Activated CD8-positive, alpha-beta memory T cell treated with anti-CD3 and anti-CD28 coated beads, Interleukin-2, amount 50 U/mL, for 48 hours (primary cell): ENCODE results near the gene KLRF1.
"Not testable (repeated sequence)": the region's sequence is repeated elsewhere in the genome, so short reads cannot be mapped to it uniquely, and the experiment has no call there.

ENCODE experiments used
- DNase-seq: peaks from one replicate; pipeline ENCODE4 v3.0.0-alpha.2; 2020

The KLRF1 gene

DNA sequence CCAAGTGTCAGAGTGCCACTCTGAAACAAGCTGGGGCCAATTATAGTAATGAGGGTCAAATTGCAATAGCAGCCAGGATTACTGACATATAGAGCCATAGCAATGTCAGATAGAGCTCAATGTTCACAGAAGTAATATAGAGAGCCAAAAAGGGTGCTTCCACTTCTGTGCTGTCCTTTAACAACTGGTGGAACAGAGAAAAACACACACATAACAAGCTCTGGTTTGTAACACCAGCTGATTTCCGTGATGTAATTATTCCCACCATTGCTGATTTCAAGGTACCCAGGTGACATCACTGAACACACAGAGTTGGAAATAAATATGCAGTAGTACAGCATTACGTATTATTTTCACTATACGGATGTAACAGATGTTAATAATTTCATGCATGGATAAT is 44.9 kb downstream of the KLRF1 start:
- DNase-seq: no peak

DNA sequence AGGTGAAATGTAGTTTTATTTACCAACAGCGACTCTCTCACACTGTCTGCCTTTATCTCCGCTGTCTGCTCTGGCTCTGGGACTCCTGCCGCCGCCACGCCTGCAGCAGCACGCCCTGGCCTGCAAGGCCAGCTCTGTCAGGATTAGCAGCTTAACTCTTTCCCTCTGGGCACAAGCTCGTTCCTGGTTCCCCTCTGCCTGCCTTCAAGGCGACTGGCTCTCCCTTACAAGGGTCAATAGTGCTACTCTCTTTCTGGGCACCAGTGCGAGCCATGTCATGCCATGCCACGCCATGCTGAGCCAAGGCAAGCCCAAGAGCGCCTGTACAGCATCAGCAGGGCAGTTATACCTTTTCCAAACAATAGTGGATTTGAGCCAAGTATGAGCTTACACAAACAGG is 45.5 kb downstream of the KLRF1 start:
- no peak for DNase-seq

DNA sequence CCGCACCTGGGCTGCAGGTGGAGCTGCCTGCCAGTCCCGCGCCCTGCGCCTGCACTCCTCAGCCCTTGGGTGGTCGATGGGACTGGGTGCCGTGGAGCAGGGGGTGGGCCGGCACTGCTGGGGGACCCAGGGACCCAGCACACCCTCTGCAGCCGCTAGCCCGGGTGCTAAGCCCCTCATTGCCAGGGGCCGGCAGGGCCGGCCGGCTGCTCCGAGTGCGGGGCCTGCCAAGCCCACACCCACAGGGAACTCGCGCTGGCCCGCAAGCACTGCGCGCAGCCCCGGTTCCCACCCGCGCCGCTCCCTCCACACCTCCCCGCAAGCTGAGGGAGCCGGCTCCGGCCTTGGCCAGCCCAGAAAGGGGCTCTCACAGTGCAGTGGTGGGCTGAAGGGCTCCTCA is 48.8 kb downstream of the KLRF1 start:
- DNase-seq: not testable (repeated sequence)

DNA sequence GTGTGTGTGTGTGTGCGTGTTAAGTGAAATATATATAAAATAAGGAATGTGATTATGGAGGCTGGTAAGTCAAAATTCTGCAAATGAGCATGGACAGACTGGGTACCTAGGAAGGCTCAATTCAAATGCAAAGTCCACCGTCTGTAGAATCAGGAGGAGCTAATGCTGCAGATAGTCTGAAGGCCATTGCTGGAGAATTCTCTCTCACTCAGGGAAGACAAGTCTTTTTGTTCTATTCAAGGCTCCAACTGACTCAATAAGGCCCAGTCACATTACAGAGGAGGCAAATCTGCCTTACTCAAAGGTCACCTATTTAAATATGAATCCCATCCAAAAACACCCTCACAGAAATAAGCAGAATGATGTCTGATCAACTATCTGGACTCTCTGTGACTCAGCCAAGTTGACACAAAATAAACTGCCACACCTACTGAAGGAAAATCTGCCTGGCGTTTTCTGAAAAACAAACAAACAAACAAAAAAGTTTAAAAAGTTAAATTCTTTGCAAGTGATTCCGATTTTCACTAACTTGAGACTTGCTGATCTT is 53.3 kb downstream of the KLRF1 start:
- DNase-seq: no peak

DNA sequence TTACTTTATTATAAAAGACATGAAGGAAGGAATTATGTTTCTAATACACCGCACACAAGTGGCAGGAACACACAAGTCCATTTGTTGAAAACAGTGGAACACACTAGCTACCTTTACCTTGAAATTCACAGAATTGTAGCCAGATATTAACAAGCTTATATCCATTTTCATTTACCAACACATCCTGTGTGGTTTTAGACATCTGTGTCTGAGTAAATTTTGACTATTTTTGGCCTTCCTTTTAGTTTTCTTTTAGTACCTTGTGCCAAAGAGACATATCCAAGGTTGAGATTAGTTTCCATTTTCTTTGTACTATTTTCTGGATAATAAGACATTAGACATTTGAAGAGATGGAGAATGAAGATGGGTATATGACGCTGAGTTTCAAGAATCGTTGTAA is 54.0 kb downstream of the KLRF1 start, which contains the start of gene KLRF2:
Gene KLRF2, plus strand, starts transcription at position 244 of the 400 bp plus-strand sequence. Its CDS starts 107 bp downstream, at position 351.
- no peak for DNase-seq

DNA sequence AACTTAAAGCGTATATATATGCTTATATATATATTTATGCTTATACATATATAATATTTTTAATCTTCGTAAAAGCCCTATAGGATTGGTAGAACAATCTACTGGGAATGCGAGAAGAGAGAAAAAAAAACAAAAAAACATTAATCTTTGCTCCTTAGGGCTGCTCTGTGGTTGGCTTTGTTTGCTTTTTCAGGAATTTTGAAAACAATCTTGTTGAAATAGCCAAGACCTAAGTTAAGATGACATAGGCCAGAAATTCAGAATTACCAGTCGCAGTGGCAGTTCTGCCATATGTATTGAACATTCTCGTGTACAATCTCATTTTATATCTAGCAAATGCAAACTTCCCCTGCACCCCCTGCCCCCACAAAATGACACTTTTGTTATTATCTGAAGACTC is 54.7 kb downstream of the KLRF1 start:
- no peak for DNase-seq

DNA sequence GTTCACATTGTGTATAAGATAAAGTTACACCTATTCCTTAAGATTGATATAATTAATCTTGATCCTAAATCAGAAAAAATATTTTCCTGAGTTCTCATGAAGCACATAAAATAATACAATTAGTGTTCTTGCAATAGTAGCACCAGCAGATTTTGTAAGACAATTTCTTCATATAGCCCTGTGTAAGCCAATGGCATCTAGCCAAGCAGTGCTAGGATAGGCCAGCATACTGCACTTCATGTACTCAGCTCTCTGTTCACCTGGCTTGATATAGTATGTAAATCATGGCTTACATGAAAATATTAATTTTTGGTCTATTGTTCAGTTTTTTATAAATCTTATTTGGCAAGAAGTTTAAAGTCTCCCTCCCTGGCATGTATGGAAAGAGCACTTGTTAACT is 55.9 kb downstream of the KLRF1 start:
- no peak for DNase-seq

DNA sequence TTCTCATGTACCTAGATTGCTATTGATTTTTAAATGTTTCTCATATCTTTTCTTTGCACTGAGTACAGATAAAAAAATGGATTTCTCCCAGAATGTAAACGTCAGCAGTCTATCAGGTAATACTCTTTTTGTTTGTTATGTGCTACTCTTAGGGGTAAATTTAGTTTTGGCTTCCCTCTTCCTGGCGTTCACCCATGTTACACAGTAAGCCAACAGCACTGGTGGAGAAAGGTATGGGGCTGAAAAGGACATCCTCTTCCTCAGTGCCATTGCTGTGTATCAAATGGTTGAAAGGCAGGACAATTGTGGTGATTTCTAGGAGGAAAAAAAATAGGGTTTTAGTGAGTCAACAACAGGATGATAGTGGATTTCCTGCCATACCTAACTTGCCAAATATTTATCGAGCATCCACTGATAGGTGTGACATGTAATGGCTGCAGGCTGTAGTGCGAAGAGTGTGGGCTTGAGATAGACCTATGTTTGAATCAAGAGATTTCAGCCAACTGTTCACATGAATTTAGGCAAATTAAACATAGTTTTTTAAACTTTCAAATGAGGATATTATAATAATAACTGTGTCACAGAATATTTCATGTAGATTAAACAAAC is 61.5 kb downstream of the KLRF1 start:
- no peak for DNase-seq
